Islet precursor cell (in vitro differentiated cells): Measurements from ENCODE around the gene IL23R.
A peak's percentile ranks its signal among the peaks of the same experiment; 100 is the strongest.
"Not testable (repeated sequence)": the region's sequence is repeated elsewhere in the genome, so short reads cannot be mapped to it uniquely, and the experiment has no call there.

Experiments
- DNase-seq: peaks from one replicate; pipeline ENCODE4 v3.0.0-alpha.2; 2018

Gene IL23R, protein sequence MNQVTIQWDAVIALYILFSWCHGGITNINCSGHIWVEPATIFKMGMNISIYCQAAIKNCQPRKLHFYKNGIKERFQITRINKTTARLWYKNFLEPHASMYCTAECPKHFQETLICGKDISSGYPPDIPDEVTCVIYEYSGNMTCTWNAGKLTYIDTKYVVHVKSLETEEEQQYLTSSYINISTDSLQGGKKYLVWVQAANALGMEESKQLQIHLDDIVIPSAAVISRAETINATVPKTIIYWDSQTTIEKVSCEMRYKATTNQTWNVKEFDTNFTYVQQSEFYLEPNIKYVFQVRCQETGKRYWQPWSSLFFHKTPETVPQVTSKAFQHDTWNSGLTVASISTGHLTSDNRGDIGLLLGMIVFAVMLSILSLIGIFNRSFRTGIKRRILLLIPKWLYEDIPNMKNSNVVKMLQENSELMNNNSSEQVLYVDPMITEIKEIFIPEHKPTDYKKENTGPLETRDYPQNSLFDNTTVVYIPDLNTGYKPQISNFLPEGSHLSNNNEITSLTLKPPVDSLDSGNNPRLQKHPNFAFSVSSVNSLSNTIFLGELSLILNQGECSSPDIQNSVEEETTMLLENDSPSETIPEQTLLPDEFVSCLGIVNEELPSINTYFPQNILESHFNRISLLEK

DNA sequence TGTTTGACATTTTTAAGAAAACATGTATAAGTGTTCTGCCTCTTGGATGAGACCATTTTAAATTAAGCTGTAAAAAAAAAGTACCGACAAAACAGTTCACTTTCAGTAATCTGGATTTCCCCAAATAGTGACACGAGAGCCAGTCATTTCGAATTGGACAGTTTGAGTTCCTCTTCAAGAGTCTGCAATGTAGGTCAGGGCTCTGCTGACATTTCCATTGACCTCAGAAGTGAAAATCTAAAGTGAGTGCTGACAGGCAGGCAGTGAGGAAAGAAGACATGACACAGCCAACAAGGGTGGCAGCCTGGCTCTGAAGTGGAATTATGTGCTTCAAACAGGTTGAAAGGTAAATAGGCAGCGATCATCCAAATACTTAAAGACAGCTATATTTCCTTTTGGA is at the start of gene IL23R:
Gene IL23R (plus strand): TSS at position 259 of the 400 bp plus-strand sequence. CDS start 1,667 bp downstream, outside the sequence.
- no peak for DNase-seq

DNA sequence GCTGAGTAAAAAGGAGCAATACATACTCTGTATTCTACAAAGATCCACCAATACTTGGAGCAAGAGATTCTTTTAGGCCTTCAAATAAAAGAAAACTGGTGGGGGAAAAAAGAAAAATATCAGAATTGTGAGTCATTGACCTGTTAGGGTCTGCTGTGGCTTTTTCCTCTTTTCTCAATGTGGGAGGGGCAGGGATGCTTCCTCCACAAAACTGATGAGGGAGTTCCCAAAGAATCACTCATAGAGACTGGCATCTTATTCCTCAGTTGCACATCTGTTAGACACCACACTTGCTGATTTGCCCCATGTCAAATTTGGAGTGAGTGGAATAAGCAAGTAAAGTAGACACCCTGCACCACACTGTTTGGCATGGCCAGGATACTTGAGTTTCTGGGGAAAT is 48.1 kb upstream of the IL23R start:
- no peak for DNase-seq

DNA sequence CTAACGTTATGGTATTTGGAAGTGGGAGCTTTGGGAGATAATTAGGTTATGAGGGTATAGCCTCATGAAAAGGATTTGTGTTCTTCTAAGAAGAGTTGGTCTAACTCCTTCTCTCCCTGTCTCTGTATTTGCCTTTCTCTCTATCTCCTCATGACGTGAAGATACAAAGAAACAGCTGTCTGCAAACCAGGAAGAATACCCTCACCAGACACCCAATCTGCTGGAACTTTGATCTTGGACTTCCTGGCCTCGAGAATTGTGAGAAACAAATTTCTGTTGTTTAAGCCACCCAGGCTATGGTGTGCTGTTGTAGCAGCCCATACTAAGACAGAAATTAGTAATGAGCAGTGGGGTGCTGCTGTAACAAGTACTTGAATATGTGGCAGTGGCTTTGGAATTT is 47.6 kb upstream of the IL23R start:
- no peak for DNase-seq

DNA sequence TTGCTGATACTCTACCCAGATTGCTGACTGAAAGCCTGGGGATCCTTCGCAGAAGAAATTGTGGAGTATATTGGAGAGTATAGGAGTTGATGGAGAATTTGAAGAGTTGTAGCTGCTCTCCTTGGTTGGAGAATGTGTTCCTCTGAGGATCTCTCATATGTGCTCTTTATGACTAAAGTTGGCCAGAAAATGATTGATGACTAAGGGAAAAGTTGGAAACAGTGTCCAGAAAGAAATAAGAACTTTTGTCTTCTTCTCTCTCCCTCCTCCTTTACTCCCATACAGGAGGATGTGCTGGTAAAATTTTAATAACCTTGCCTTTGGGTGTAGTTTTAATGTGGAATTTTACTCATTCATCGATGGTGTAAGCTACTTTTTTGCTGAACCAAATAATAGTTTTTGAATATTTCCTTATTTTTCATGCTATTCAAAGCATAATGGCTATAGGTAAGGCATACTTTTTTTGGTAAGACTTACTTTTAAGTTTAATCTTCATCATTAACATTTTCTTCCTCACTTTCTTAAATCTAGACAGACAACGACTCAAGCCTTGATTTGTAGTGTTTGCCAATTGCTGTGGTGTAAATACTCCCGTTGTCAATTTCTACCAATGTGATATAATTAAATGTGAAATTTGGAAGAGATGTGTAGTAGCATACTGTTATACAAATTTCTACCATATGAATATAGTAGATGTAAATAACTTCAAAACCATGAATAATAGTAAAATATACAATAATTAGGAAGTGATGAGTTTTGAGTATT is 45.2 kb upstream of the IL23R start:
- no peak for DNase-seq

DNA sequence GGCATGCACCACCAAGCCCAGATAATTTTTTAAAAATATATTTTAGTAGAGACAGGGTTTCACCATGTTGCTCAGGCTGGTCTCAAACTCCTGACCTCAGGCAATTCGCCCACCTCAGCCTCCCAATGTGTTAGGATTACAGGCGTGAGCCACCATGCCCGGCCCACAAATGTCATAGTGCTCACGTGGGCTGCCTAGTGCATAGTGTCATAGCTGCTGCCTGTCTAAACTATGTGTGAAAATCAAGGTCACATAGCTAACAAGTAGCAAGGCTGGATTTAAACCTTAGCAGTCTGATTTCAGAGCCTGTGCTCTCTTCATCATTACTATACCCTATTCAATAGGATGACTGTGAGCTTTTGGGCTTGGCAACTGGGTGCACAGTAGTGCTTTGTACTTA is 41.8 kb upstream of the IL23R start:
- no peak for DNase-seq

DNA sequence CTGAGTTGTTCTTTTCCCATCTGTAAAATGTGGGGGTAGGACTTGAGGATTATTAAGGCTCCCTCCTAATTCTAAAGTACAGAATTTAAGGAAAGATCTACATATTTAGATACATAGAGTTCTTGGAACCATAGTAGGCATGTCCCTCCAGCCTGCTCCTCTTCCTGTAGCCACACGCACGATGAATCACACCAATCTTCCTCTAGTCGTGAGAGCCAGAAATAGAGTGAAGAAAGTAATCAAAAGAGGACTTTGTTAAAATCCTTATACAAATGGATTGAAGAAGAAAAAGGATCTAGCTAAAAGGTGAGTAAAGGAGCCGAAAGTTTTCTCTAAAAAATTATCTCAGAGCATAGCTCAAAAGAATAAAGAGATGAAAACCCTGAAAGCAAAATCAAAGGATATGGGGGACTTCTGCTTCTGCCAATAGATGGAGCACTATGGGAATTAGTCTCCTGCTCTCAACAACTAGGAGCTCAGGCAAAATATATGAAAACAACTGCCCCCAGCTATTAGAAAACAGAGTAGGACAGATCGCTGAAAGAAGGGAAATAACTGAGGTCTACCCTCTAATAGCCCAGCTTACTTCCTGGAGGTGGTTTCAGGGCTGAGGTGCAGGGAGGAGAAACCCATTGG is 40.0 kb upstream of the IL23R start:
- no peak for DNase-seq

DNA sequence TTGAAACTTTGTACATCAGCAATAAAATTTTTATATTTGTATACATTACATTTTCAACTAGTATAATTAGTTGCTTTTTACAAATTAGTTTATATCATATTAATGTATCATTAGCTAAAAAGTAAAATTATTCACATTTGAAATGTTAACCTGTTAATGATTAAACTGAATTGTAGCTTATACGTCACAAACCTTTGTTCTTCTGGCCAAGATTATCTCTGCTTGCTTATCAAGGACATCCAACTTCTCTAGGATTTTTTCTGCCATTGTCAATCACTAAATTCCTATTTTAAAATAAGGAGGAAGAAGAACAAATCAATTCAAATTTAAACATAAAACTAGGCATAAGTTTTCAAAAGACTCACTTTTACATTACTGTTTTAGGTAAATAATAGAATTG is 39.3 kb upstream of the IL23R start:
- no peak for DNase-seq

DNA sequence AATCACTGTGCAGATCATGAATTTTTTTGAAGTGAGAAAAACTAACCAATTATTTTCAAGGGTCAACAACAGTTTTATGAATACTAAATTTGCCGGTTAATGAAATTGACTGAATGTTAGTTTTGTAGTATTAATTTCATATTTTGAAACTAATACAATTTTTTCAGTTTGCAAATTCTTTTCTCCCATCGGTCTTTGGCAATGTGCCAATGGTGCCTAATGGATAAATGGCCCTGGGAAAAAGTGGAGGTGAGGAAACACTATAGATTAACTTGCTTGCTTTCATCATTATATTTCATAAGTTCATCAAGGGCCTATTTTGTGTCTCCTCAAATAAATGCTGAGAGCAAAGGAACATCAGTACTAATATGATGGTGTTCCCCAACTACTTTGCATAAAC is 35.6 kb upstream of the IL23R start:
- no peak for DNase-seq

DNA sequence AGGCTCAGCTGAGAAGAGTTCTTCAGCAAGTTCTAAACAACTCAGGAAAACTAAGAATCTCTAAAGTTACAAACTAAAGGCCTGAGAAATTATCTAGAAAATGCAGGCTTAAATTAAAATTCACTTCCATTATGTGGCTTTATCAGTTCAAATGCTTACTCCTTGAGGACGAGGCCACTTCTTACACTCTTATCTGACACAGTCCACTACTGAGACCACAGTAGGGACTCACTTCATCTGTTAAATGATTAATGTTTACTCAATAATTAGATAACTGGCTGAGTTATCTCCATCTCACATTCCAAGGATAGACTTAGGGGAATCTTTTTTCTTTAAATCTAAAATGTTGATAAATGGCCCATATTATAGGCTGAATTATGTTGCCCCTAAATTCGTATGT is 33.1 kb upstream of the IL23R start:
- DNase-seq = no peak

DNA sequence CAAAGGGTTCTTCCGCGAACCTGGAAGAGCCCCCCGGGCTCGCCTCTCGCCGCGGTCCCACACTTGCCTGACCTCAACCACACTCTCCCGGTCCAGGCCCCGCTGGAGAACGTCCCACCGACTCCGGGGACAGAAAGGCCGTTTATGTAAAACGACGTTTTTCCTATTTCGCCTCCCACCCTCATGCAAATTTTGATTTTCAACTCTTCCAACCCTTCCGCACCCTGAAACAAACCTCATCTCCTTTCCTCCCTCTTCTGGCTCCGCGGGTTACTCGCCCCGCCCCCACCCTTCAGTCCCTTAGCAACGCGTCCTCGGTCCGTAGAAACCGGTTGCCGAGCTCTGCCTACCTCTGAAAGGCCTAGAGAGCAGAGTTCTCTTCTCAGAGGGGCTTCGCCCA is 31.6 kb upstream of the IL23R start, which contains the start of gene C1orf141:
Gene C1orf141 (minus strand): TSS at position 276 of the 400 bp plus-strand sequence. CDS start 7,730 bp downstream, outside the sequence.
- DNase-seq = peak; percentile 63

DNA sequence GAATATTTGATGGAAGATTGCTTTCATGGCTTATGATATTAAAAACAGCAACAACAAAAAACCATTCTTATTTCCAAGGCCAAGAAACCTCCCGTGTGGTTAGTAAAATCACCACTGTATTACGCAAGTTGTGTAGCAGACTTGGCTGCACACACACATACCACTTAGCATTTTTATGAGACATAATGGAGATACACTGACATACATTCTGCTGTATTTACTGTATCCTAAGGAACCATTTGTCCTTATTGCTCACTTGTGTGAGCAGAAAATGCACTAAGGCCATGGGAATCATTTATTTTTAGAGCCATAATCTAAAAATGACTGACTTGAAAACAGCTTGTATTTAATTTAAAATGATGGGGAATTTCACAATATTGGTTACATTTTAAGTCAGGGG is 30.9 kb upstream of the IL23R start:
- no peak for DNase-seq

DNA sequence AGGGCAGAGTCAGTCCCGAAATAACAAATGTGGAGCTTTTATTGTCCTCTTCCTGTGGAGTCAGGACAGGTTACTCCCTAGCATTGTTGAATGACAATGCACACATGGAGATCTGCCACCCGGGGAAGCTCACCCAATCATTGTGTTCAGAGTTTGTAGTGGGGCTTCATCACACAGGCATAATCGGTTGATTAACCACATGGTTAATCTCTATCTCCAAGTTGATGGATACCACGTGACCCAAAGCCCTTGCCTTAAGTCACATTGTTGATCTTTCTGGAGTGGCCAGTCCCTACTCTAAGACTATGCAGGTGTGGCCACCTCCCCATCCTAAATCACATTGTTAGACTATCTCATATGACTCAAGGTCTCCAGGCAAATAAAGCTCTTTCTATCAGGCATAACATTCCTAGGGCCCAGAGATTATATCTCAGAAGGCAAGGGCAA is 28.9 kb upstream of the IL23R start:
- no peak for DNase-seq

DNA sequence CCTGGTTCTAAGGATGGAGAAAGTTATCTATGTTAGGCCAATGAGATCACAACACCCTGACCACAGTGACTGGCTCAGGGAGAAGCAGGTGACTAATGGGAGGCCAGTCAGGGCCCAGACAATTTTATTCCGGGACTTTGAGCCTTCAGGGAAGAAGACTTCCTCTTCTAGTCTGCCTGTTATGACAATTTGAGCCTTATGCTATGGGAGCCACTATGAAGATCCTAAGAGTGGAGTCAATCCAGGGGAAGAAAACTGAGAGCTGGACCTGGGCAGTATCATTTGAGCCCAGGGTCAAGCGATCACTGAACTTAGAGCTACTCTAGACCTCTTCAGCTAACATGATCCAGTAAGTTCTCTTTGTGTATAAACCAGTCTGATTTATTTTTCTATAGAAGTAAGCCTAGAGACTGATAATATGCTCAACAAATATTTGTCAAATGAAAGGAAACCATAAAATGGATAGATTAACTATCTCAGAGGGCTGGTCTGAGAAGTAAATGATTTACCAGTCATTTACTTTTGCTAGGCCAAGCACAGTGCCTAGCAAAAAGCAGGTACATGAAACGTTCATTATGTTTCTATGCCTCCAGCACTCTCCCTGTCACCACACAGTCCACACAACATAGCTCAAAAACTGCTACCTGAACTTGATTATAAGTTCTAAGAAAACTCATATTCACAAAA is 27.3 kb upstream of the IL23R start:
- no peak for DNase-seq

DNA sequence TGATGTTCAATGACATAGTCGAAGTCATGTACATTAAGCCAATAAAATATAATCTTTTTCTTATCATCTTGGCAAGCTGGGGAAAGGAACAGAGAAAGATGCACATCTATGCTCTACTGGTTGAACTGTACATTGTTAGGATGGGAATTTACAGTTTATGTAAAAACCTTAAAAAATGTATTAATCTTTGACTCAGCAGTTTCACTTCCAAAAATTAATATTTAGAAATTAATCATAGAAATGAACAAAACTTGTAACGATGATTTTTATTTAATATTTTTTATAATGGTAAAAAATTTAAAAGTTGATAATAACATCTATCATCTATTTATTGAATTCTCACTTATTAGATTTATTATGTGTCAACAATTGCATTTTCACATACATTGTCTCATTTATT is 25.8 kb upstream of the IL23R start:
- no peak for DNase-seq

DNA sequence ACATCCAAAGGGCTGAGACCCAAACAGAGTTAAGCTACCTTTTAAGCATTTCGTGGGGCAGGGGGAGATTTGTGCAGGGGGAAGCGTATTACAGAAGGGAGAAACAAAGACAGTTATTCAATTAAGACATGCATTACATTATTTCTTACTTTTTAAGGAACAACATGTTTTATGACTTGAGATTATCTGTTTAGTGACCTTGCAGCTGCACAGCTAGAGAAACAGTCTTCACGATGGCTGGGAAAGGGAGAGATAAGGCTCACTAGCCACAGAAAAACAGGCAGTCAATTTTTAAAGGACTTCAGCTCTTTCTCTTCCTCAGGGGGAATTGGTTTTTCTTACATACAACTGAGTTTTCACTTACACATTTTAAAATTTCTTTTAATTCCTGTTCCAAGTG is 24.4 kb upstream of the IL23R start:
- DNase-seq = not testable (repeated sequence)

DNA sequence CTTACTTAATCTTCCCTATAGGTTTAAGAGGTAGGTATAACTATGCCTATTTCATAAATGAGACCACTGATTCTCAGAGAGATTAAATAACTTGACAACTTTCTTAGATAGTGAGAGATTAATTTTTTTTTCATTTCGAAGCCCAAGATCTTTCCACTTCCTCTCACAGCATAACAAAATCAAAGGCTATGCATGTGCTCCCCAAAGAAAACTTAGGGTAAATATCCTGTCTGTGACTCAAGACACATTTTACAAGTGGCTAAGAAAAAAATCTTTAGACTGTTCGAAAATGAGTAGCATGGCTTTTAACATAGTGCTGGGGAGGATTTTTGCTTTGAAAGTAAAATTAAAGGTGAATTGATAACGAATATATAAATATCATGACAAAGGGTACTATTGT is 23.3 kb upstream of the IL23R start:
- DNase-seq = no peak

DNA sequence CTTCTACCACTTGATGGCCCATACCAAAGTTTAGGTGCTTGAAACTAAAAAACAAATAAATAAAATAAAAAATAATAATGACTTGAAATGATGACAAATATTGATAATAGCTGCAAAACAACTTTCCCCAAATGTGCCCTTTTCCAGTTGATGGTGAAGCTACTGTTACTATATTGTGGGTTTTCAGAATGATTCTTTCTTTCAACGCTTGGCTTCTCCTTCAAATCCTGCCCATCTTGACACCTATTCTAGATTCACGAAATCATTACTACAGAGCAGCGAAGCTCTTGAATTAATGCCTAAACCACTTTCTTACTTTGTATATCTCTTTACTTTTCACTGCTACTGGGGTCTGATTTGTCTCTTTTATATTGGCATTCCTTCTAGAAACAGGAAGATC is 22.3 kb upstream of the IL23R start:
- no peak for DNase-seq

DNA sequence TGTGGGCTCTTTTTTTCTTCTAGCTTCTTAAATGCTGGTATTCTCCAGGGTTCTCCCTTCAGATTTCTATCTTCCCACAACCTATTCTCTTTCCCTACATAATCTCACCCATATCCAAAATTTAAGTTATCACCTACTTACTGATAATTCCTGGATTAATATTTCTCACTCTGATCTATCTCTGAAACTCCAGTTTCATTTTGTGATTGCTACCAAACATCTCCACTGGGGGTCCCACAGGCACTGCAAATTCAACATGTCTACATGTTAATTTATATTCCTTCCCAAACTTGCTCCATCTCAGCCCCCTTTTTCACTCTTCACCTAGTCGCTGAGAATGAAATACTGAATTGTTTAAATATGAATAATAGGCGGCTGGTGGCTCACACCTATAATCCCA is 21.6 kb upstream of the IL23R start:
- no peak for DNase-seq

DNA sequence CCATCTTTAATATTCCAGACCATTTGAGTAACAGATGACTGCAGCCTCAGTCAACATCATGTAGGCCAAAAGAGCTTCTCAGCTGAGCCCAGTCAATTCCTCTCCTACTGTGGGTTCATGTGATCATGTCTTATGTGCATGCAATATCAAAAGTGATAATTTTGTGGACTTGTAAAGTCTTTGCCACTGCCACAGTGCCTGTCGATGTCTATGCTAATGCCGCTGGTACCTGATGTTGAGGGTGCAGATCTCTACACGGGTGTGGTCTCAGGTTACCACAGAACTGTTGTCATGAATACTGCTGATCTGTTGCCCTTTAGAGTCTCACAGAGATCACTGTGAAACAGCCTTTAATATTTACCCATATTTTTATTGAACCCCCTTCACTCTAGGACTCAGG is 20.2 kb upstream of the IL23R start:
- DNase-seq = no peak

DNA sequence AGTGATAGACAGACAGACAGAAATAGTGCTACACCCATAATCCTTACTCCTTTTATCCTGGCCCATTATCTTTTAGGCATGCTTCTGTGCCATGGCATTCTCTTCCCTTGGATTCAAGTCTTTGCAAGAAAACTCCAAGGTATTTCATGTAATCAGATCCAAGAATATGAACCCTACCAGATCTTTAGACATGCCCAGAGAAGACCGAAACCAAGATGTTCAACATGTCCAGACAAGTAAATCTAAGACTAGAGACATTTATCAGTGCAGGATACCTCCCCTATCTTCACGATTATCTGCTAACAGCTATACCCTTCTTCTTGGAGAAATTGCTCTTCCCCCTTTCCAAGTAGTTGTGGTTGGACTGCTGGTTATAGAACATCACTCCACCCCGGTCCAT is 19.7 kb upstream of the IL23R start:
- DNase-seq = no peak

DNA sequence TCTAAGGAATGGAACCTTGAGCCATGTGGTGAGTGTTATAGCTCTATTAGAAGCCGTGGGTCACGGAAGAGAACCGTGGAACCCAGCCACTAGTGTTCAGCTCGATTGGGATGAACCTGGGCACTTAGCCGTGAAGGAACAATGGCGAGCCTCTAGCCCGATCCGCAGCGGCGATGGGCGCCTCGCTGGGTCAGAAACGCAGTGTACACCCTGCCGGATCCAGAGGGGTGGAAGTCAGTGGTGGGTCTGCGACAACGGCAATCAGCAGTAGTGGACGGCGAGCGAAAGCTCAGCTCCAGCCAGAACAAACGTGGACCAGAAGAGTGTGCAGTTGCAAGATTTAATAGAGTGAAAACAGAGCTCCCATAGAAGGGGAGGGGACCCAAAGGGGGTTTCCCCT is 18.3 kb upstream of the IL23R start:
- DNase-seq = not testable (repeated sequence)

DNA sequence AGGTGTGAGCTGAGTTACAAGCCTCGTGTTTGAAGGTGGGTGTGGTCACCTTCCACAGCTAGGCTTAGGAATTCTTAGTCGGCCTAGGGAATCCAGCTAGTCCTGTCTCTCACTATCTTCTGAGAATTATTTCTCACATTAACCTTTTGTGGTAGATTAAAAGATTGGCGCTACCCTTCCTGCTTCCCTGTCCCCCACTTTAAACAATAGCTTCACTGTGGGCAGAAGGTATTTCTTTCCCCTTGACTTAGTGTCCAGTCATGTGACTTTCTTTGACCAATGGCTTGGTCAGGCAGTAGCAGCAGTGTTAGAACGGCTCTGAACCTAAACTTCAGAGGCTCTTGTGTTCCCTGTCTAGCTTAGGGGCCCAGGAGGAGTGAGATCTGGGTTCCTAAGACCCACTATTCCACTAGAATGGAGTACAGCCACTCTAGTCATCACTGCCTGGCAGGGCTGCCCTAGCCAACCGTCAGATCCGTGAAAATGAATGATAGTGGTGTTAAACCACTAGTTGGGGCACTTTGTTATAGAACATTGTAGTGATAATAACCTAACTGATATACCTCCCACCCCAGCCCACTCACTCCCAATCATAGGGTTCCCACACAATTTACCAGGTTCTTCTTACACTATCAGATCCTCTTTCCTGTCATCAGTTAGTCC is 17.6 kb upstream of the IL23R start:
- no peak for DNase-seq
